HEK293 (cell line): ENCODE measurements around the gene USP5.

ENCODE experiments used
- CTCF ChIA-PET: fragments of 350-600 bp; formaldehyde crosslinking; extraction: SDS; loops from one replicate; lab custom pipeline; 2021; ENCODE audit warnings: antibody characterized with exemption; lab: Yijun Ruan, JAX
- POLR2A ChIA-PET: fragments of 300-600 bp; formaldehyde crosslinking; extraction: SDS; loops from one replicate; lab custom pipeline; 2020; ENCODE audit warnings: antibody characterized with exemption, inconsistent platforms; lab: Yijun Ruan, JAX
- H3K27ac ChIP-seq: fragments of 200-500 bp; sonication (Bioruptor generic); 2 replicates; pipeline ENCODE4 v1.5.1; 2014; ENCODE audit warnings: low read depth, low read length, control low read depth, inconsistent platforms; ENCODE audit errors: extremely low read depth
- H3K36me3 ChIP-seq, 2 experiments: fragments of 200-500 bp in 1 of 2; sonication (Bioruptor generic) in 1 of 2; 1 replicate in 1 of 2; 2 replicates in 1 of 2; pipeline ENCODE4 v1.5.1; 2014 to 2017; ENCODE audit warnings: inconsistent platforms in 2 of 2, low read length in 2 of 2; ENCODE audit not compliant: control insufficient read depth in 2 of 2, insufficient read depth in 1 of 2
- H3K4me1 ChIP-seq: fragments of 200-500 bp; sonication (Bioruptor generic); 2 replicates; pipeline ENCODE4 v1.5.1; 2014; ENCODE audit warnings: mild to moderate bottlenecking, low read length, inconsistent platforms; ENCODE audit not compliant: control insufficient read depth, insufficient read depth
- H3K4me3 ChIP-seq: 2 replicates; pipeline ENCODE4 v1.5.1; 2011; ENCODE audit warnings: low read depth, mild to moderate bottlenecking, control low read depth, low read length, moderate library complexity
- H3K9me3 ChIP-seq: fragments of 200-500 bp; sonication (Bioruptor generic); 2 replicates; pipeline ENCODE4 v1.5.1; 2014; ENCODE audit warnings: low read depth, low read length, inconsistent platforms; ENCODE audit not compliant: control insufficient read depth, insufficient read depth
- EGR2 ChIP-seq: fragments of 450-650 bp; formaldehyde crosslinking; IDR thresholded peaks from 2 replicates; pipeline ENCODE4 v1.5.1; 2016; ENCODE audit warnings: low read depth, missing biosample characterization, missing genetic modification characterization
- GLI2 ChIP-seq: fragments of 450-650 bp; formaldehyde crosslinking; IDR thresholded peaks from 2 replicates; pipeline ENCODE4; 2017; ENCODE audit warnings: missing biosample characterization, missing genetic modification characterization, low read depth, borderline replicate concordance
- IKZF3 ChIP-seq: fragments of 450-650 bp; IDR thresholded peaks from 2 replicates; pipeline ENCODE4 v1.5.0; 2018; ENCODE audit warnings: missing biosample characterization, mild to moderate bottlenecking, missing genetic modification characterization, moderate library complexity
- INSM2 ChIP-seq: fragments of 450-650 bp; formaldehyde crosslinking; IDR thresholded peaks from 2 replicates; pipeline ENCODE4 v1.5.1; 2016; ENCODE audit warnings: missing biosample characterization, missing genetic modification characterization
- KLF16 ChIP-seq: fragments of 450-650 bp; formaldehyde crosslinking; IDR thresholded peaks from 2 replicates; pipeline ENCODE4 v1.5.1; 2017; ENCODE audit warnings: missing biosample characterization, missing genetic modification characterization
- KLF8 ChIP-seq: fragments of 450-650 bp; formaldehyde crosslinking; IDR thresholded peaks from 2 replicates; pipeline ENCODE4 v1.5.1; 2016; ENCODE audit warnings: missing biosample characterization, missing genetic modification characterization
- PRDM10 ChIP-seq: fragments of 450-650 bp; formaldehyde crosslinking; IDR thresholded peaks from 2 replicates; pipeline ENCODE4 v1.5.1; 2016; ENCODE audit warnings: missing biosample characterization, missing genetic modification characterization
- RBAK ChIP-seq: fragments of 450-650 bp; formaldehyde crosslinking; IDR thresholded peaks from 2 replicates; pipeline ENCODE4 v1.5.1; 2016; ENCODE audit warnings: missing biosample characterization, missing genetic modification characterization
- SP3 ChIP-seq: fragments of 450-650 bp; formaldehyde crosslinking; IDR thresholded peaks from 2 replicates; pipeline ENCODE4 v1.5.1; 2016; ENCODE audit warnings: missing biosample characterization, missing genetic modification characterization
- ZBTB10 ChIP-seq: fragments of 450-650 bp; formaldehyde crosslinking; IDR thresholded peaks from 2 replicates; pipeline ENCODE4 v1.5.1; 2016; ENCODE audit warnings: missing biosample characterization, missing genetic modification characterization
- ZBTB7A ChIP-seq: fragments of 450-650 bp; formaldehyde crosslinking; IDR thresholded peaks from 2 replicates; pipeline ENCODE4 v1.5.1; 2016; ENCODE audit warnings: low read depth, missing biosample characterization, missing genetic modification characterization
- ZFHX2 ChIP-seq: fragments of 450-650 bp; formaldehyde crosslinking; conservative IDR thresholded peaks from 2 replicates; pipeline ENCODE4 v1.5.1; 2016; ENCODE audit warnings: missing biosample characterization, missing genetic modification characterization
- ZNF223 ChIP-seq: fragments of 450-650 bp; formaldehyde crosslinking; IDR thresholded peaks from 2 replicates; pipeline ENCODE4 v1.5.1; 2016; ENCODE audit warnings: missing biosample characterization, missing genetic modification characterization
- ZNF280C ChIP-seq: fragments of 450-650 bp; formaldehyde crosslinking; IDR thresholded peaks from 2 replicates; pipeline ENCODE4 v1.5.1; 2016; ENCODE audit warnings: missing biosample characterization, missing genetic modification characterization
- ZNF501 ChIP-seq: fragments of 450-650 bp; formaldehyde crosslinking; IDR thresholded peaks from 2 replicates; pipeline ENCODE4 v1.5.1; 2016; ENCODE audit warnings: missing biosample characterization, missing genetic modification characterization
- ZNF529 ChIP-seq: fragments of 450-650 bp; formaldehyde crosslinking; IDR thresholded peaks from 2 replicates; pipeline ENCODE4 v1.5.1; 2017; ENCODE audit warnings: missing genetic modification characterization, missing biosample characterization; ENCODE audit not compliant: insufficient replicate concordance
- ZNF629 ChIP-seq: fragments of 450-650 bp; formaldehyde crosslinking; IDR thresholded peaks from 2 replicates; pipeline ENCODE4 v1.5.1; 2017; ENCODE audit warnings: missing biosample characterization, missing genetic modification characterization
- ZNF660 ChIP-seq: fragments of 450-650 bp; IDR thresholded peaks from 2 replicates; pipeline ENCODE4 v1.5.1; 2018; ENCODE audit warnings: missing biosample characterization, mild to moderate bottlenecking, missing genetic modification characterization
- ZNF76 ChIP-seq: fragments of 450-650 bp; formaldehyde crosslinking; IDR thresholded peaks from 2 replicates; pipeline ENCODE4; 2016; ENCODE audit warnings: low read depth, missing biosample characterization, missing genetic modification characterization, borderline replicate concordance
- ZNF792 ChIP-seq: fragments of 450-650 bp; formaldehyde crosslinking; IDR thresholded peaks from 2 replicates; pipeline ENCODE4 v1.5.1; 2016; ENCODE audit warnings: missing biosample characterization, missing genetic modification characterization
- ZSCAN30 ChIP-seq: fragments of 450-650 bp; IDR thresholded peaks from 2 replicates; pipeline ENCODE4 v1.5.1; 2018; ENCODE audit warnings: missing biosample characterization, mild to moderate bottlenecking, missing genetic modification characterization, moderate library complexity

Gene USP5

GRCh38 chr12:6851153-6851920 lies 613 bp upstream of the USP5 start, which contains the start of gene CDCA3 (continued):
- TF ChIP-seq RBAK (tag by site-specific recombination) (no peak), ZFHX2 (peak; percentile 28), ZNF629 (peak; percentile 61; the same call in 1 of the 2 replicates), KLF8 (tag by site-specific recombination) (peak; percentile 44; the same call in 1 of the 2 replicates), IKZF3 (tag by site-specific recombination) (no peak; the same call in 1 of the 2 replicates), SP3 (tag by site-specific recombination) (peak; percentile 77), ZNF76 (tag by site-specific recombination) (peak; percentile 88), ZSCAN30 (tag by site-specific recombination) (no peak), ZBTB7A (tag by site-specific recombination) (peak; percentile 82), PRDM10 (tag by site-specific recombination) (peak; percentile 52), INSM2 (tag by site-specific recombination) (peak; percentile 48; the same call in 1 of the 2 replicates), ZNF660 (tag by site-specific recombination) (peak; percentile 8; the same call in 1 of the 2 replicates), ZBTB10 (peak; percentile 69; the same call in 1 of the 2 replicates), ZNF501 (tag by site-specific recombination) (peak; percentile 32; the same call in 1 of the 2 replicates), KLF16 (no peak)

- peaks cover 22 to 66% of the 10 kb centered on the region in 2 experiments for H3K36me3 ChIP-seq
- H3K9me3 ChIP-seq, result no peaks in the 10 kb centered on the region
- H3K4me1 ChIP-seq, result peaks cover 11% of the 10 kb centered on the region
- POLR2A ChIA-PET, result interaction anchor here (0.6 to 7.1 kb wide), 28 partner anchors 8 to 482 kb away, joined by 3 to 183 read pairs (median 8); partner anchors contain the start of genes C12orf57, COPS7A, GAPDH and GNB3
- CTCF ChIA-PET, result interaction anchor here (0.6 to 8.4 kb wide), 10 partner anchors 12 to 255 kb away, joined by 3 to 71 read pairs (median 4); partner anchors contain the start of genes GNB3, PTMS and SPSB2
- H3K4me3 ChIP-seq, result peak overlapping the region; percentile 67
- H3K27ac ChIP-seq, result peak overlapping the region; percentile 40; the same call in 1 of the 2 replicates
- TF ChIP-seq ZNF529 (tag by site-specific recombination), result no peak
- TF ChIP-seq ZNF280C (tag by site-specific recombination), result no peak
- no peak for TF ChIP-seq GLI2 (tag by site-specific recombination)
- TF ChIP-seq EGR2 (tag by site-specific recombination), result no peak
- no peak for TF ChIP-seq ZNF223 (tag by site-specific recombination)
- no peak for TF ChIP-seq ZNF792 (tag by site-specific recombination)
- TF ChIP-seq ZBTB10, result 0 out of 2 replicates have a peak, but pooled peaks have one; percentile 28
These were observed 853 bp downstream of the USP5 start for GRCh38 chr12:6852651-6853354.
